ENCODE results near the gene ADNP2.

- TF ChIP-seq EZH2 (IDR thresholded peaks at IDR 0.05): no peak
- no peak for TF ChIP-seq POLR2AphosphoS5 (IDR thresholded peaks at IDR 0.05; ENCODE audit: borderline replicate concordance, low read depth, low read length)
- no peak for TF ChIP-seq FOXP2 (optimal IDR thresholded peaks at IDR 0.05; ENCODE audit: control extremely low read depth, extremely low read length, insufficient read depth)
These were observed 28.9 kb downstream of the ADNP2 start for GRCh38 chr18:80137976-80138375.

Data from SK-N-MC (cell line).